DMS114 treated with DMSO at 0.1 percent for 48 hours (cell line): ENCODE data around the gene INPP5E.

Experiments used
- DNase-seq: peaks from one replicate; lab custom pipeline; 2025; ENCODE audit not compliant: unreplicated experiment; lab: John Stamatoyannopoulos, UW

The INPP5E gene

DNA sequence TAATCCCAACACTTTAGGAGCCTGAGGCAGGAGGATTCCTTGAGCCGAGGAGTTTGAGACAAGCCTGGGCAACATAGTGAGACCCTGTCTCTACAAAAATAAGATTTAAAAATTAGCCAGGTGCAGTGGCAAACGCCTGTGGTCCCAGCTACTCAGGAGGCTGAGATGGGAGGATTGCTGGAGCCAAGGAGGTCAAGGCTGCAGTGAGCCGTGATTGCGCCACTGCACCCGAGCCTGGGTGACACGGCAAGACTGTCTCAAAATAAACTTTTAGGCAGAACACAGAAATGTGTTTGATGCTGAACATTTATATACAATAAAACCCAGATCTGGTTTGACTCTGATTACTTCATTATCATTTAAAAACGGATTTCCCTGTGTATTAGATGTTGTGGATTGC, 34.2 kb downstream of the INPP5E start:
- DNase-seq: no peak

DNA sequence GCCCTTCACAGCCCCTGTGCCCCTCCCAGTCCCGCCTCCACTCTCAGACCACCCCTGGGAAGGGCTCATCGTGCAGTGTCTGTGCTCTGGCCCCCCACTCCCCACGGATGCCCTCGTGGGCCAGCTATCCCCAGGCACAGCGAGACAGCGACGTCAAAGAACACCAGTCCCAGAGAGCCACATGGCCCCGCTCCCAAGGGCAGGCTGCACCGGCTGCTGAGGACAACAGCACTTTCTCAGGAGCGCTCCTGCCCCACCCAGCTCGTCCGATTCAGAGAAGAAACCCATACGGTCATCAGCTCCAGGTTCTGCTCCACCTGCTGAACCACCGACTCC, 34.9 kb downstream of the INPP5E start:
- no peak for DNase-seq

DNA sequence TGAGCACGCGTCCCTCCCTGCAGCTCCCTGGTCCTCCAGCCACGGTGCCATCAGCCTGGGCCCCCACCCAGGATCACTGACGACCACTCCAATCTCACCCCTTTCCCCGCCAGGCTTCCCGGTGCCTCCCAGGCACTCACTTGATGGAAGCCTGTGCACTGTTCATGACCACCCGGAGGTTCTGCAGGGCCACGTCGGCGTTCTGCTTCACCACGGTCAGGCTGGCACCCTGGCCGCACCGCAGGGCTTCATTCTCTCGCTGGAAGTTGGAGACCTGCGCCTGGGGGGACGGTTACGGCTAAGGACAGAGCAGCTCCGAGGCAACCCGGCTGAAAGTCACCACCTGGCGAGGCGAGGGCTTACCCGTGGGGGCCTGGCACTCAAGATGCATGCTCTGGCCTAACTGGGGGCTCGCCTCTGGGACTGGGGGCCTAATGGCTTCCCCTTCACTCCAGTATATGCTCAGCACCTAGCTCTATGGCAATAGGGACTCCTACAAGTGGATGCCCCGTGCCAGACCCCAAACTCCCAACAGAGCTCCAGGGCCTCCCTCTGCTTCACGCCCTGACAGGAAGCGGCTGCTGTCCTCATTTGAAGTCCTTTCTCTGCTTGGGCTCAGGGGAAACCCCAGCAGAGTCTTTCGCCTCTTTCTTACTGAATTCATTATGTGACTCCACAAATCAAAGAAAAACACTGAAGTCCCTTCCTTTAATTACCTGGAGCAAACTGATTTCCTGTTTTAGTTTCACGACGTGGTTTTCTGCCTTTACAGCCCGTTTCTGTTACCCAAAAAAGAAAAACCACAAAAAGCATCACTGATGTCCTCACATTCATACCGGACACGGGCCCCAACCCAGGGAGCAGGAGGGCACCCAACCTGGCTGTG, 35.5 kb downstream of the INPP5E start:
- DNase-seq: no peak

GRCh38 chr9:136403538-136403914, 36.1 kb downstream of the INPP5E start:
- DNase-seq: no peak

GRCh38 chr9:136402067-136402466, 37.6 kb downstream of the INPP5E start:
- DNase-seq: no peak

DNA sequence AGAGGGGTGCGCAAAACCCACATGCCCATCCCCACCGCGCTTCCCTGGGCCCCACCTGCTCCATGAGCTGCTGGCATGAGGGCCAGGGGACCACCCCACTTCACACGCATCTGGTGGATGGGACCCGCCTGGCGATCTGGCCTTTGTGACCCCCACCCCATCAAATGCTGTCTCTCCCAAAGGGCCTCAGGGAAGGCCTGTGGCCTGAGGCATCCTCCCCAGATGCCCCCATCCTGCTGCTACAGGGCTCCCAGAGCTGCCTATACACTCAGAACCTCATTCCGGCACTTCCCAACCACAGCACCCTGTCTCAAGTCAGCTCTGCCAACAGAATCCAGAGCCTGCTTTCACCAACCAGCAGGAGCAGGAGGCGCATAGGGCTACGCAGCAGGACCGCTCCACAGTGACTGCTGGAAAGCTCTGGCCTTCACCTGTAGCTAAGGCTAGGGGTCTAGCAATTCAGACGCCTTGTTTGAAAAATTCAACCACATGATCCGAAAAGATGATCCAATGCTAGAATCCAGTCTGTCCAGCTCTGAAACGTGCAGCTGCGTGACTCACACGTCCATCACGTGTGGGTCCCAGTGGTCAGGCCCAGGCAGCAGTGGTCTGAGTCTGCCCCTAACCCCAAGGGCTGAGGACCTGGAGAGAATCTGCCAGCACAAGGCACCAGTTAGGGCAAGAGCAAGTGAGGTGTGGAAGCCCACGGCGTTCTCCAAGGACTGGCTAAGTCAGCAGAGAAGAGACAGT, 38.3 kb downstream of the INPP5E start:
- DNase-seq: no peak

GRCh38 chr9:136400038-136400834, 39.4 kb downstream of the INPP5E start, which contains the start of gene SNAPC4:
Gene SNAPC4 (minus strand): TSS chr9:136400170. CDS start chr9:136398428, 1,742 bp downstream.
- peak; percentile 63 for DNase-seq

DNA sequence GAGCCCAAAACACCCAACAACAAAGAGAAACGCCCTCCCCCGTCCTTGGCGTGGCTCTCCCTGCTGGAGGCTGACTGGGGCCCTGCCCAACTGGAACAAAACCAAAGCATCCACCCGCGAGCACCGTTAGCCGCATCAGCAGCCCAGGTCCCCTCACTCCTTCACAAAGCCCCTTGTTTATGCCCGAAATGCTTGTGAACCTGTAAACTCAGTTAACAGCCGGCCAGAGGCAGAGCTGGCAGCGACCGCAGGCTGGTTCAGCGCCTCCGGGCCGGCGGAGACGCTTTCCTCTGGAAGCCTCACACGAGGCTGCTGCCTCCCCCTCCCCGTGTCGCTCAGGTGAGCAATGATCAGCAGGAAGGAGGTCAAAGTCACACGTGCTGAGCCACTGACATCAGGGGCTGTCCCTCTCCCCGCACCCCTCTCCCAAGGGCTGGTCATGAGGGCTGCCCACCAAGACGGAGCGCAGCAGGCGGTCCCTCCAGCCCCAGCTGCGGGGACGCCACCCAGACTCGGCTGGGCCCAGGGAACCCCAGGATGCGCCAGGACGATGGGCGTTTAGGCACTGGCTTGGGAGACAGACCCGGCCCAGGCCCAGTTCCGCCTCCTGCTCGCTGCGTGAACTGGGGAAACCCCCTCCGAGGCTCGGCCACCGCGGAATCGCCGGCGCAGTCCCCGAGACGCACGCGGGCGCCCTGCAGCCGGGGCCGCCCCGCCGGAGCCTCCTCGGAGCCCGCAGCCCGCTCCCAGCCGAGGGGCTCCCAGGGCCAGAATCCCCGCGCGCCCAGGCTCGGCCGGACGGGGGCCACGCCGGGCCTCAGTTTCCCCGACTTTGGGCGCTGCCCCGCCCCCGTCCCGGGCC, 40.2 kb downstream of the INPP5E start:
- no peak for DNase-seq

DNA sequence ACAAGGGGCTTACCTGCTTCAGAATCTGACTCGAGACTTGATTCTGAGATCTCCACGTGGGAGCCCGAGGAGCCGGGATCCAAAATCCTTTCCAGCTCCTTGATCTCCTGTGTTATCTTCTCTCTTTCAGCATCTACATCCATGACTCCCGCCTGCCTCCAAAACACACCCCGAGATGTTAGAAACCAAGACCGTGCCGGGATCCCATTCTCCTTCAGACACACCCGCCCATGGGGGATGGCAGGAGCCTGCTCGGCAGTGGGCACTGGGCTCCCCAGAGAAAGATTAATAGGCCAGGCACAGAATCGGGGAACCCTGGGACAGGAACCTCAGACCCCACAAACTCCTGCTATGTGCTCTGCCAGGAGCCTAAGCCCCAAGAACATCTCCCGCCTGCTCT, 41.4 kb downstream of the INPP5E start:
- DNase-seq: no peak

DNA sequence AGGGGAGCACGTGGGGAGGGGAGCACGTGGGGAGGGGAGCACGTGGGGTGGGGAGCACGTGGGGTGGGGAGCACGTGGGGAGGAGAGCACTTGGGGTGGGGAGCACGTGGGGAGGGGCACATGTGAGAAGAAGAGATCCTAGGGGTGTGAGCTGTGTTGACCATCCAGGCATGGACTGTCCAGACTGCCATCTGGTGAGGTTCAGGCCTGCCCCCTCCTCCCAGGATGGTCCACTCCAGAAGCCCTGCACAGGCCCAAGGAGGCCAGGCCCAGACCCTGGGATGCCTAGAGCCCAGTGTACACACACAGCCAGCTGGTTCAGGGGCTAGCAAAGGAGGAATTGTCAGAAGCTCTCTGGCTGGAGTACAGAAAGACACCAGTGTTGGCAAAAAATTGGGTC, 42.0 kb downstream of the INPP5E start:
- no peak for DNase-seq

DNA sequence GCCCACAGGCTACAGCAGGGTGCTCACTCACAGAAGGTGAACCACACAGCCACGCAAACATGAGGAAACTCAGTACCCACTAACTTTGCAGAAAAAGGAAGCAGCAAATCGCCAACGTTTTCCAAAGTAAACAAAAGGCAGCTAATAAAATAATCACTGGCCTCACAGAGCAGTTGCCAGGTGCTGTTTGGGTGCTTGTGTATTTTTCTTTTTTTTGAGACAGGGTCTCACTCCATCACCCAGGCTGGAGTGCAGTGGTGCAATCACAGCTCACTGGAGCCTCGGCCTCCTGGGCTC, 43.5 kb downstream of the INPP5E start:
- DNase-seq: no peak

DNA sequence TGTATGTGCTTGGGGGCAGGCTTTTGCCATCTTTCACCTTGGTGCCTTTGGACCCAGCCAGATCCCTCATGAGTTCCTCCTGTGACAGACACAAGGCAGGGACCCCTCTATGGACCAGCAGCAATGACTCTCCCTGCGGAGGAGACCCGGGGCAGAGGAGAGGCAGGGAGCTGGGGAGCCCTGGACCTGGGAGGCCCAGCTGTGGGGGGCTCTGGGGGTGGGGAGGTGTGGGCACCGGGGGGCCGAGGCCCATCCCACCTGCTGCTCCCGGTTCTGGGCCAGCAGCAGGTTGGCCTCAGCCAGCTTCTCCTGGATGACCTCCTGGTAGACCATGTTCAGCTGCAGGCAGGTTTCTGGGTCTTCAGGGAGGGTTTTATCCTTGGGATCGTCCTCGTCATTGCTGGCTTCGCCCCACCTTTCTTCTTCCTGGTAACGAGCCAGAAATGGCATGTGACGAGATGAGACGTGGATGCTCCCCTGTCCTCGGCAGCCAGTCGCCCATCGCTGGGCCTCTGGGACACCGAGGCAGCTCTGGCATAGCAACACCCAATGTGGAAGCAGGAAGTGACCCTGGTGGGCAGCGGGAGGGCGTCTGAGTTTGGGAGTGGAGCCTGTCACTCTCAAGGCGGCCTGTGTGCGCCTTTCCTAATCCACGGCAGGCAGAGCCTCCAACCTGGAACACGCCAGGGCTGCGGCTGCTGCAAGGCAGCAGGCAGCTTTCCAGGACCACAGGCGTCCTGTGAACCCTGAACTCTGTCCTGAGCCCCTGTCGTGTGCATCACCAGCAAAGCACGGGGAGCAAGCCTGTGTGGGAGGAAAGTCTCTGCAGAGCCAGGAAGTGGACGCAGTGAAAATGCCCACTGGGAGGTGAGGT, 44.1 kb downstream of the INPP5E start:
- no peak for DNase-seq

DNA sequence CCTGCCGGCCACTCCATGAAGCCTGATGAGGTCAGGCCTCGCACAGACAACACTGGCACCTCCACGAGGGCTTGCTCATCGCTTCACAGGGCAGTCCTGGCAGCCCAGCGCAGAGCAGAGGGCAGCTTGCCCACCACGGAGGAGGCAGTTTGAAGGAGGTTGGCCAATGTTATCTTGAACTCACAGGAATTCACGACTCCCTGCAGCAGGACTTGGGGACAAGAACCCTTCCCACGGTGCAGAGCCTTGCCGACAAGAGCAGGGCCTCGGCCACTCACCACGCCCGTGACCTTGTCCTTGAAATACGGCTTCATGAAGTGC, 44.7 kb downstream of the INPP5E start:
- no peak for DNase-seq

DNA sequence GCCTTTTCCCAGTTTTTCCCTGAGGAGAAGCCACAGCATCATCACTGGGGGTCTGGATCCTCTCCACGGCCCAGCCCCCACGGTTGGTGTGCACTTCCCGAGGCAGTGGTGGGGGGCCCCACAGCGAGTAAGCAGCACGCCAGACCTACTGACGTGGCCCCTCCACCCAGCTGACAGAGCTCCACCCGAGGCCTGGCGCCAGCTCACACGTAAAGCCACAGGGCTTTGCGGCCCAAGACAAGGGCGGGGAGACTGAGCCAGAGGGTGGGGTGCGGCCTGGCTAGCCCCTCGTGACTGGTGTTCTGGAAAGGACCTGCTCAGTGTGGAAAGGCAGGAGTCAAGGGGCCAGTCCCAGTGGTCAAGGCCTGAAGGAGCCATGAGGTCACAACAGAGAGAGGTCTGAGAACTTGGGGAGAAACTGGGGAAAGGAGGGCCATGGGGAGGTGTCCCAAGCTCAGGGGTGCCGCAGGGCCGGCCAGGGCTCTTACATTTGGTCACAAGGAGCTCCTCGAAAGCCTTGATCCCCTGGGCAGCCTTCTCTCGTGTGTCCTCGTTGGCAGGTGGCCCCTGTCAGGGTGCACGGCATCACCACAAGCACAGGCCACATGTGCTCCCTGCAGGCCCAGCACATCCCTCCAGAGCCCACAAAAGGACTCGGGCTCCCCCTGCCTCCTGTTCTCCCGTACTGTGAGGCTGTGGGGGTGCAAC, 45.2 kb downstream of the INPP5E start:
- DNase-seq: no peak

GRCh38 chr9:136393531-136393930, 46.1 kb downstream of the INPP5E start:
- no peak for DNase-seq

DNA sequence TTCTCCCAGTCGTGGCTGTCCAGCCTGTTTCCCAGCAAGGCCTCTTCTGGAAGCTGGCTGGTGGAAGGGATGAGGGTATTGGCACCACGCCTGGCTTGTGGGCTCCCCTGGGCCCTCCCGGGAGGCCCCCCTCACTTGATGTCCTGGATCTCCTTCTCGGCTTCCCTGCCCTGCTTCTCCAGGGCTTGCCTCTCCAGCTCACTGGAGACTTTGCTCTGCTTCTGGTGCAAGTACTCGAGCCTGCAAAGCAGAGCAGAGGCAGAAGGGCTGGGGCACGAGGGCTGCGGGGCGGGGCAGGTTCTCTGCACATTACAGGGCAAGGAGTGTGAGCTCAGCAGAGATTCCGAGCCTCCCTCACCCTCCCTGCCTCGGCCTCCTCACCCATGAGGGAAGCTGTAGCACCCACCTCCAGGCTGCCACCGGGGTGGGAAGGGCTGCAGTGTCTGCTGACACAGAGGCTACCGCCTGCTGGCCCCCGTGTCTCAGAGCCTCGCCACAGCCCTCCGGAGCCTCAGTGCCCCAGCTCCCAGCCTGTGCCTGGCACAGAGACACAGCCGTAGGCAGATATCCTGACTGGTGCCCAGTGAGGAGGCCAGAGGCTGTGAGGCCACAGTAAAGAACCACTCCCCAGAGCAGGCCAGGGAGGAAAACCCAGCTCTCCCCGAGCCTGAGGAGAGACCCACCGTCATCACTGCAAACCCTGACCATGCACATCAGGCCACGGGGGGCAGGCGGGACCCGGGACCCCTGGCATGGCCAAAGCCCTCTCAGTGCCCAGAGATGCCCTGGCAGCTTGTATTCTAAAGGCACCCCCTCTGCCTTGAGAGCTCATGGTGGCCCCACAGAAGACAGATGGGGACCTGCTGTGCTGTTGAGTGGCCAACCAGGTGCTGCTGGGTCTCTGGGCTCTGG, 46.9 kb downstream of the INPP5E start:
- DNase-seq: no peak

DNA sequence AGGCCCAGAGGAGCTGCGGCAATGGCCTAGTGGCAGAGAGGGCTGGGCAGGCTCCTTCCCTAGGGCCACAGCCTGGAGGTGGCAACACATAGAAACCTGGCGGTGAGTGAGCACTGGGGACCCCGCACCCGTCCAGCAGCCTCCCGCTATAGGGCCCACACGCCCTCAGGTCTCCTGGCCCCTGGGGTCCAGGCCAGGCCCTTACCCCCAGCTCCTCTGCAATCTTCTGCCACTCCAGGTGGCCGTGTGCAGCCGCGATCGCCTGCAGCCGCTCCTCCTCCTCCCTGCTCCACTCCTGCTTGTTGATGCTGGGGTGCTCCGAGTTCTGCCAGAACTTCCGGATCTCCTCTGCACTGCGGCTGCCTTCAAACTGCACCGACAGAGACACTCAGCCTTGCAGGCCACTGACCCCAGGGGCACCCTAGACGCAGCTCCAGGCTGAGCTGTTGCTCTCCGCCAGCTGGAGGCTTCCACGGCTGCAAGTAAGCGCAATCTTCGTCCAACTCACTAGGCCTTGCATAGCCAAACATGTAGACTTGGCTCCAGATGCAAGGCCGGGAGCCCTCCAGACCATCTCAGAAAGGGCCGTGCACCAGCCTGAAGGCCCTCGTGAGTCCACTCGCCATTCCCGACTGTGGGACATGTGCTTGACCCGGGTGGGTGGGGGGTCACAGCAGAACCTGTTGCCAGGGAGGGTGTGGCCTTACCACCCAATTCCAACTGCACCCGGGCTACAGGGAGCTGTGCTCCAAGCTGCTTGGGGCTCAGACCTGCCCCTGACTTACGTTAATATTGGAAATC, 47.7 kb downstream of the INPP5E start:
- DNase-seq: no peak

DNA sequence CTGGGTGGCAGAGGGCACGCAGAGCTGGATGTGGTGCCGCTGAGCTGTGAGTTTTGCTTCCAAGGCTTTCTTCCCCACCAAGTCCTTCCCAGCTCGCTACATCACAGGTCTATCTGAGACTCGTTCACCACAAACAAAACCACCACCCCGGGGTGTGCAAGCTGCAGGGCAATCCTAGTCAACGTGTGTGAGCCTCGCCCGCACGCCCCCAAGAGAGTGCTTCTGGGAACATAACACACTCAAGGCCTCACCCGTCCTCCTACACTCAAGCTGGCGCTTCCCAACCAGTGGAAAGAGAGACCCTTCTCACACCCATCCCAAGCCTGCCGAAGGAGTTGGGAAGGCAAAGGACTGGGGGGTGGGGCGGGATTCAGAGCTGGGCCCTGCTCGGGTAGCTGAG, 50.2 kb downstream of the INPP5E start:
- DNase-seq: no peak
